ENCODE results near the gene ITPKA.

- TF ChIP-seq POLR2A (IDR thresholded peaks at IDR 0.05; ENCODE audit: low read depth, low read length) (no peak), POLR2AphosphoS5 (IDR thresholded peaks at IDR 0.05; ENCODE audit: low read depth, low read length) (no peak)
These were observed 2.3 kb downstream of the ITPKA start for GRCh38 chr15:41495736-41496599.

Measured in GM12892 (cell line).